Cortex of kidney (tissue), 1 donor: ENCODE results near the gene USP28.
"Not testable (repeated sequence)": the region's sequence is repeated elsewhere in the genome, so short reads cannot be mapped to it uniquely, and the experiment has no call there.

Experiments
- DNase-seq: peaks from one replicate; lab custom pipeline; 2025; lab: John Stamatoyannopoulos, UW

USP28 gene

DNA sequence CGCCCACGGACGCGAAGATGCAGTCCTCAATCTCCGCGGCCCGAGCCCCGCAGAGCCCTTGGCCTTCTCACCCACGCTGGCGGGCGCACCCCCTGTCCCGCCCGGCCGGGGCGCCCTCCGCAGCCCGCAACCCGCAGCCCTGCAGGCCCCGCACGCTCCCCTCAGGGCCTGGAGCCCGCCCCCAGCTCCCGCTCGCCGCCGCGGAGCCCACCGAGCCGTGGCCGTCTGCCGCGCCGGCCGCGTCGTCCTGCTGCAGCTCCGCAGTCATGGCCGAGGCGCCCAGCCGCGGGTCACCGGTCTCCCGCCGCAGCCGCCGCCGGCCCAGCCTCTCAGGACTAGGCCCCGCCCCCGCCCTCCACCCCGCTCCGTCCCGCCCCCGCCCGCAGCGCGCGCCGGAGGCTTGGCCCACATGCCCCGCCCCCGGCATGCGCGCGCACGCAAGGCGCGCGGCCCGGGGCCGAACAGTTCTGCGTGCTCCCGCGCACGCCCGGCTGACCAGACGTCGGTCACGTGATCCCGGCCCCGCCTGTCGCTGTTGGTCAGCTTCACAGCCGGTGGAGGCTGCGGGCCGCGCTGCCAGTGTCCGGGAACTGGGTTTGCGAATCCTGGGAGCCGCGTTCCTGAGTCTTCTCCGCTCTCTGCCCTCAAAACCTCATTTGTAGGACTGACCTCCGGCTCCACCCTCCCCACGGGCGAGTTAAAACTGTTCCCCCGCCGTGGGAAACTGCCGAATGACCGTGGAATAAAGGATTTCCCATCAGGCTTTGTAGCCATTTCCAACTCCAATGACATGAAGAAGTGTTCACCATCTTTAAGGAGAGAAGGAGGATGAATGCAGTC is at the start of gene USP28:
USP28 (minus strand) TSS at position 339 of the 840 bp plus-strand sequence; CDS start at position 268, 71 bp downstream.
- peak; percentile 94 for DNase-seq

DNA sequence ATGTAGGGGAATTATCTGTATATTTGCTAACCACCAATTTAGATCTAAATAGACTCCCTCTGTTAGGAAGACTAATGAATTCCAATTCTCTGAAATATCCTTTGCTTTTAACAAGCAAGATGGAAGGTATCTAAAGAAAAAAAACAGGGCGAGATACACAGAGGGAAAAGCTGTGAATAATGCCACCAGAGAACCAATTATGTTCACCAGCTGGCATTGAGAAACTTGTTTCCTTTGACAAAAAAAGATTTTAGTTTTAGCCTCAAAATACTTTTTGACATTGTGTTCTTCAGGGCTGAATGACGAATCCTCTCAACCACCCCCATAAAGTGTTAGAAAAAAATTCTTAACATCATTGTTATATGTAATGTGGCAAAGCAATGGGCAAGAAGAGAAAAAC is 48.2 kb upstream of the USP28 start:
- DNase-seq = no peak

- DNase-seq = not testable (repeated sequence)
Measured at GRCh38 chr11:113911491-113911890, 36.1 kb upstream of the USP28 start.

GRCh38 chr11:113908098-113908497 is 32.7 kb upstream of the USP28 start:
- no peak for DNase-seq

DNA sequence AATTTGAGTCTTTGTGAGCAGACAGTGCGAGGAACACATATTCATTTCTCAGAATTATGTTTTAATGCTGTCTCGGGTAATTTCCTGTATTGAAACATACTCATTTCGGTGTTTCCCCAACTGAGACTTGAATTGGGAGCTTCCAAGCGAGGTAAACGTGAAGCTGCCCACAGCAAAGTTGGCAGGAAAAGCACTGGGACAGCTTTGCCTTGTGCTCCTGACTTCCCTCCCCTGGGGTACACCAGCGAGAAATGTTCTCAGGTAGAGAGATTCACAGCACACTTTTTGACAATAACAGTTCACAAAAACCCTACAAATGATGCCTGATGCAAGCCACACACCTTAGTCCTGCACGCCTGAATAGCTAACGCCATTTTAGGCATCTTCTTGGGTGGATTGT is 32.3 kb upstream of the USP28 start:
- no peak for DNase-seq

GRCh38 chr11:113907152-113907551 is 31.8 kb upstream of the USP28 start:
- DNase-seq = no peak

- DNase-seq = no peak
Measured at GRCh38 chr11:113906516-113906915, 31.1 kb upstream of the USP28 start.

GRCh38 chr11:113906038-113906437 is 30.7 kb upstream of the USP28 start:
- DNase-seq = no peak

DNA sequence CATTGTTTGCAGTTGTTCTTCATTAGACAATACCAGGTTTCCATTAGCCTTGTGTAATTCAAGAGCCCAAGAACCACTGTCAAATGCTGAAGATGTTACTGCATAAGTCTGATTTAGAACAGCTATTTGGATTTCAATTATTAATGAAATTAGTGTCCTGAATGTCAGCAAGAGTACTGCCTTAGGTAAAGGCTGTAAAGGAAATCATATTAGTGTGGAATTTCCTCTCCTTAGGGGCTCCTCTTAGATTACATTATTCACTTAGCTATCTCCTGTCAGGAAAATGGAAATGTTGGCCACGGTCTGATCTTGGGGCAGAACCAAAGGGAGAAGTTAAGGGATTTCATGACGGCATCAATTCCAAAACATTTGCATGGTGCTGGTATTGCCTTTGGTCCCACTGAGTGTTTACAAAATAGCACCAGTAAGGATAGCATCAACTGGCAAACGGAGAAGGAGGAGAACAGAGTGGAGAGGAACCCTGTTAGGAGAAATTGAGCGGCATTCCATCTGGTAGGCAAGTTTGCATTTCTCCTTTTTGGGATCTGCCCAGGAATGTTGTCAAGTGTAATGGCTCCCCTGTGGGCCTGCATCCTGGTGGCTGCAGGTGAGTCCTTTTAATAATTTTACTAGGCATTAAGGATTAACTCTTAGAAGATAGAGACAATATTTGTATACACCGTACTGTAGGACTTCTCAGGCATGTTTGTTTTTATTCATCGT is 29.2 kb upstream of the USP28 start, which contains the start of gene HTR3B:
HTR3B (plus strand) TSS at position 418 of the 723 bp plus-strand sequence; CDS start at position 556, 138 bp downstream.
- DNase-seq = no peak

- DNase-seq = no peak
Measured at GRCh38 chr11:113901141-113901540, 25.8 kb upstream of the USP28 start.

DNA sequence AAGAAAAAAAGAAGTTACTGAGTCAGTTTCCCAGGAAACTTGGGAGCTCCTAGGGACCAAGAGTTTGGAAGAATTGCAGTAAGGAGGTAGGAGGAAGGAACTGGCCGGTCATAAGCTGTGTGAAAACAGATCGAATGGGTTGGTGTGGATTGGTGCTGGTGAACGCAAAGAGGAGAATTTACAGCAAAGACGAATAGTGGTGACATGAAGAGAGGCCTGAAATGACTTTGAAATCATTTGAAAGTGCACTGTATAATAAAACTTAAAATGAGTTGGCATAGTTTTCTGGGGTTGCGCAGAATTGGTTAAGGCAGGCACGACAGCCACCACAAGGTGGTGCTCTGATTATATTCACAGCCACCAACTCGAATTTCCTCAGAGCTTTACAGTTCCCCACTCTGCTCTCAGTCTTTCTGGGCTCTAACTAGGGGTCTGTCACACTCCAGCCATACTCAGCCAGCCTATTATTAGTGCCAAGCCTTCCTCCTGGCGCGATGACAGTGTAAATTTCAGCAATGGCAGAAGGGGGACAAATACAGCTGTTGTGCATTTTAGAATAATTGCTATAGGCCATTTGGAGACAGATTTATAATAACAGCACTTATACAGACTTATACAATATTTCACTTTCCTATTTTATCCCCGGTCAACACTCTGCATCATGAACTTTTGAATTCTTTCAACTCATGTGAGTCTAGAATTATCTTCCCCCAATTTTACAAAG is 20.9 kb upstream of the USP28 start:
- DNase-seq = no peak

DNA sequence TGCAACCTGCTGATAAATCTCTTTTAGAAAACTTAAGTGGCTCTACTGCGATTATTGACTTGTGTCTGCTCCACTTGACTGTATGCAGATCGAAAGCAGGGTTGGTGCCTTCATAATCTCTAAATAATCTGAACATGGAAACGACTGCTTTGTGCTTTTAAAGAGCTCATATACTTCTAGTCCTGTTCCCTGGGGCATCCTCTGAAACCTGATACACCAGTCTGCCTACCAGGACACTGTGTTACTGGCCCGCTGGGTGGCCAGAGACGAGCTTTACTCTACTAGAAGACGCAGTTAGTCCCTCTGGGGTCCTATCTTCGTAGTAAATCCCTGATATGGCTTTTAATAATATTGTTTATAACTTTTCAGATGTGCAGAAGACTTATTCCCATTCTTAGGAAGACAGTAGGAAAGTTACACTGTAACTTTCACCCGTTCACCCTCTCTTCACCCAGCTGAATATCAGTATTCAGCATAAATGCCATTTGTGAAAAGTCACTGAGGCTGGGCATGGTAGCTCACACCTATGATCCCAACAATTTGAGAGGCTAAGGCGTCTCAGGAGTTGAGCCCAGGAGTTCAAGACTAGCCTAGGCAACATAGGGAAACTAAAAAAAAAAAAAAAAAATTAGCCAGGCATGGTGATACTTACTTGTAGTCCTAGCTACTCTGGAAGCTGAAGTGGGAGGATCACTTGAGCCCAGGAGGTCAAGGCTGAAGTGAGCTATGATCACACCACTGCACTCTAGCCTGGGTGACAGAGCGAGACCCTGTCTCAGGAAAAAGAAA is 20.2 kb upstream of the USP28 start:
- DNase-seq = no peak

GRCh38 chr11:113894421-113894996 is 19.1 kb upstream of the USP28 start:
- DNase-seq = no peak

DNA sequence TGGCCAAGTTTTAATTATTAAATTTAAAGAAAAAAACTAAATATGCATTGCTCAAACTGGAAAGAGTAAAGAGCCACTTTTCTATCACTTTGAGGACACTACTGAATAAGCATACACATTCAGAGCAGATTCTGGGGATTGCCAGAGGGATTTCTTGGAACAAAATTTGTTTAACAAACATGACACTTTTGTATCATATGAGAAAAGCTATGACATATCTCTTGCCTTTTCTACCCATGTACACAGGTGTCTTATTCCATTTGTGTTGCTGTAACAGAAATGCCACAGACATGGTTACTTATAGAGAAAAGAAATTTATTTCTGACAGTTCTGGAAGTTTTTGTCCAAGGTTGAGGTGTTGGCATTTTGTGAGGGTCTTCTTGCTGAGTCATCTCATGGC is 13.5 kb upstream of the USP28 start:
- DNase-seq = no peak

DNA sequence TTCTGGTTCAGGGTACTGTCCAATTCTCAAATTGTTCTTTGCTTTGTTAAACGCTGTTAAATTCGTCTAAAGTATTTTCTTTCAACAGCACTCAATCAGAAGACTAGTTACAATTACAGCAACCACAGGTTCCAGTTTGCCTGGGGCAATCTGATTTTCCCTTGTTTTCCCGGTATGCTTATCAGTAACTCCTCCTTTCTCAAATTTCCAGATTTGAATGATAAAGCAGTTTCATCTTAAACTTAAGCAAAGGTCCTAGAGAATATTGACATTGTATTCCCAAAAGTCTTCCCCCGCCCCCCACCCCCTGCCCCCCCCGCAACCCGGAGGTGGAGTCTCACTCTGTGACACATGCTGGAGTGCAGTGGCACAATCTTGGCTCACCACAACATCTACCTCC is 10.5 kb upstream of the USP28 start:
- no peak for DNase-seq

DNA sequence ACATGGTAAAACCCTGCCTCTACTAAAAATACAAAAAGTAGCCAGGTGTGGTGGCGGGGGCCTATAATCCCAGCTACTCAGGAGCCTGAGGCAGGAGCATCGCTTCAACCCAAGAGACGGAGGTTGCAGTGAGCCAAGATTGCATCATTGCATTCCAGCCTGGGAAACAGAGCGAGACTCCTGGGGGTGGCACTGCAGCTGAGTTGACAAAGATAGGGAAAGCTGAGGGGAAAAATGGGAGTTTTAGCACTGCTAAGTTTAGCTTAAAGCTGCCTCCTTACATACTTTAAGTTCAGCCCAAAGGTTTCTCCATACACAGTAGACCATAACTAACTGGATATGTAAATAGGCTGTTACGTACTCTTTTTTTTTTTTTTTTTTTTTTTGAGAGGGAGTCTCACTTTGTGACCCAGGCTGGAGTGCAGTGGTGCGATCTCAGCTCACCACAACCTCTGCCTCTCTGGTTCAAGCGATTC is 9.0 kb upstream of the USP28 start:
- DNase-seq = no peak

- DNase-seq = no peak
Measured at GRCh38 chr11:113881856-113882255, 6.5 kb upstream of the USP28 start.

- no peak for DNase-seq
Measured at GRCh38 chr11:113880971-113881370, 5.6 kb upstream of the USP28 start.

- DNase-seq = not testable (repeated sequence)
Measured at GRCh38 chr11:113879446-113879845, 4.1 kb upstream of the USP28 start.

DNA sequence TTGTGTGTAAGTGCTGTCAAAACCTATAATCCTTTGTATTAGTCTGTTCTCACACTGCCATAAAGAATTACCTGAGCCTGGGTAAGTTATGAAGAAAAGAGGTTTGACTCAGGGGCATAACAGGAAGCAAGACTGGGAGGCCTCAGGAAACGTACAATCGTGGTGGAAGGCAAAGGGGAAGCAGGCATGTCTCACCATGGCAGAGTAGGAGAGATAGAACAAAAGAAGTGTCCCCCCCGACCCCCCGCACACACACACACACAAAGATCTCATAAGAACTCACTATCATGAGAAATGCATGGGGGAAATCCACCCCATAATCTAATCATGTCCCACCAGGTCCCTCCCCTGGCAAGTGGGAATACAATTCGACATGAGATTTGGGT is 2.3 kb upstream of the USP28 start:
- no peak for DNase-seq
